K562 (cell line): ENCODE data around the gene SH2D4B. TPM values are rescaled to one million over a fixed set of nuclear protein-coding genes. Genes with fewer than 3 reads are reported as not detected.

Source experiments
- CTBP1 ChIP-seq: fragments of 450-650 bp; IDR thresholded peaks from 2 replicates; pipeline ENCODE4 v1.6.1; 2016; ENCODE audit warnings: borderline replicate concordance
- FOXK2 ChIP-seq, 2 experiments: fragments of 450-650 bp; IDR thresholded peaks in 1 of 2; conservative IDR thresholded peaks in 1 of 2; 2 replicates each; pipeline ENCODE4 v1.6.1; 2016; ENCODE audit warnings: low read depth in 2 of 2, mild to moderate bottlenecking in 1 of 2
- HDAC1 ChIP-seq, 2 experiments: fragments of 450-650 bp; IDR thresholded peaks; 2 replicates each; pipeline ENCODE4 v1.6.1; 2016 to 2017; ENCODE audit warnings: inconsistent platforms in 1 of 2, mild to moderate bottlenecking in 1 of 2, moderate library complexity in 1 of 2
- HNRNPK ChIP-seq: fragments of 200-400 bp; formaldehyde crosslinking; IDR thresholded peaks from one replicate; pipeline ENCODE4 v1.6.1; 2018; ENCODE audit warnings: mild to moderate bottlenecking, low read depth, low read length; ENCODE audit not compliant: poor library complexity, severe bottlenecking
- HNRNPUL1 ChIP-seq: fragments of 200-400 bp; formaldehyde crosslinking; IDR thresholded peaks from 2 replicates; pipeline ENCODE4 v1.6.1; 2017; ENCODE audit warnings: low read length
- JUND ChIP-seq, 2 experiments: IDR thresholded peaks; 2 replicates in 1 of 2; 3 replicates in 1 of 2; pipeline ENCODE4 v1.6.1; 2011; ENCODE audit warnings: borderline replicate concordance in 2 of 2, low read depth in 2 of 2, low read length in 2 of 2, improper control_type of control experiment in 1 of 2, missing biosample characterization in 1 of 2, missing genetic modification characterization in 1 of 2, missing genetic modification reagents in 1 of 2
- RAD21 ChIP-seq, 2 experiments: fragments of 250-450 bp in 1 of 2; fragments of 450-650 bp in 1 of 2; sonication (Bioruptor Pico) in 1 of 2; formaldehyde crosslinking in 1 of 2; IDR thresholded peaks in 1 of 2; conservative IDR thresholded peaks in 1 of 2; 2 replicates each; pipeline versions ENCODE4 v1.4.0 to v1.8.0; 2020 to 2022; ENCODE audit warnings: mild to moderate bottlenecking in 2 of 2, moderate library complexity in 1 of 2
- RBM39 ChIP-seq: fragments of 200-400 bp; formaldehyde crosslinking; optimal IDR thresholded peaks from 2 replicates; pipeline ENCODE3; 2018; ENCODE audit warnings: low read depth, low read length
- STAG1 ChIP-seq: sonication (generic); formaldehyde crosslinking; IDR thresholded peaks from 2 replicates; pipeline ENCODE4 v1.5.0; 2020; ENCODE audit warnings: missing genetic modification reagents, borderline replicate concordance
- VEZF1 ChIP-seq: fragments of 200-800 bp; sonication (Bioruptor generic); IDR thresholded peaks from 2 replicates; pipeline ENCODE4 v1.6.1; 2017; ENCODE audit warnings: missing genetic modification characterization, missing compliant biosample characterization
- YY1 ChIP-seq, 3 experiments: IDR thresholded peaks; 2 replicates each; pipeline ENCODE4 v1.6.1; 2011; ENCODE audit warnings: low read length in 2 of 3, mild to moderate bottlenecking in 2 of 3, moderate library complexity in 2 of 3, borderline replicate concordance in 1 of 3, control low read depth in 1 of 3, low read depth in 1 of 3; ENCODE audit not compliant: insufficient read depth in 3 of 3, insufficient replicate concordance in 2 of 3, control insufficient read depth in 1 of 3, insufficient read length in 1 of 3; ENCODE audit errors: extremely low read depth in 1 of 3
- ZMIZ1 ChIP-seq, 2 experiments: fragments of 150-350 bp in 1 of 2; IDR thresholded peaks; 2 replicates each; pipeline ENCODE4 v1.6.1; 2012 to 2016; ENCODE audit warnings: low read depth in 2 of 2, low read length in 2 of 2, mild to moderate bottlenecking in 1 of 2, moderate library complexity in 1 of 2
- ZNF695 ChIP-seq: fragments of 450-650 bp; formaldehyde crosslinking; IDR thresholded peaks from 2 replicates; pipeline ENCODE4 v1.4.0; 2020; ENCODE audit warnings: mild to moderate bottlenecking, moderate library complexity
- ZNF778 ChIP-seq: fragments of 450-650 bp; formaldehyde crosslinking; IDR thresholded peaks from 2 replicates; pipeline ENCODE4 v1.4.0; 2020; ENCODE audit warnings: mild to moderate bottlenecking, moderate library complexity
- polyA plus RNA-seq, 8 experiments: library from polyadenylated mRNA; depleted of rRNA in 4 of 8; stranded (reverse) in 5 of 8; unstranded in 3 of 8; fragments of >200 nt; fragmentation: Nextera tagmentation in 2 of 8; fragmentation: Illumina TruSeq in 1 of 8; extraction: Ambion mirVana in 2 of 8; extraction: Trizol in 1 of 8; gene quantifications; 2 replicates each; pipeline versions ENCODE4 v1.2.1 to v1.2.3, GENCODE V29; 2011 to 2014; ENCODE audit warnings: inconsistent platforms in 1 of 8, missing spikeins in 1 of 8
- total RNA-seq, 7 experiments: library from RNA; depleted of rRNA in 6 of 7; stranded (reverse); fragments of >200 nt in 6 of 7; fragmentation: Illumina TruSeq in 2 of 7; extraction: Trizol in 2 of 7; gene quantifications; 2 replicates each; pipeline versions ENCODE4 v1.2.1 to v1.2.3, GENCODE V29; 2011 to 2021; ENCODE audit warnings: low replicate concordance in 1 of 7
- TF ChIP-seq, protein P1 (sequence below): fragments of 450-650 bp; IDR thresholded peaks from 2 replicates; pipeline ENCODE4 v1.6.1; 2018; ENCODE audit warnings: mild to moderate bottlenecking, low read depth; ENCODE audit not compliant: partially characterized antibody

SH2D4B gene
- total and polyA plus RNA-seq, 9 of the 15 experiments (the other 6 are each of a cell fraction or from before 2014, with no cell fraction given): 0.03 to 0.14 (median 0.04) TPM; not detected in 4

GRCh38 chr10:80662429-80663261 lies 124.9 kb downstream of the SH2D4B start (continued):
- TF ChIP-seq ZMIZ1 (IDR thresholded peaks at IDR 0.05; ENCODE audit: low read depth in 2 of 2, low read length in 2 of 2) (no peak), HNRNPK (no peak), CTBP1 (peak; percentile 59; the same call in 1 of the 2 replicates), ZNF695 (CRISPR knock-in tag) (no peak), RAD21 (CRISPR knock-in tag; conservative IDR thresholded peaks at IDR 0.05 in 1 of 2, IDR thresholded peaks at IDR 0.05 in 1 of 2) (peak; percentile 73 to 86), STAG1 (CRISPR knock-in tag) (peak; percentile 59; the same call in 1 of the 2 replicates), YY1 (IDR thresholded peaks at IDR 0.05; ENCODE audit: borderline replicate concordance in 1 of 3, control insufficient read depth in 1 of 3, extremely low read depth in 1 of 3, insufficient read depth in 3 of 3, insufficient read length in 1 of 3, insufficient replicate concordance in 2 of 3, low read depth in 1 of 3, low read length in 2 of 3) (no peak), RBM39 (peak; percentile 77), JUND (IDR thresholded peaks at IDR 0.05; ENCODE audit: borderline replicate concordance, low read depth, low read length) (0 out of 2 replicates have a peak, but pooled peaks have one; percentile 28), JUND (tag; IDR thresholded peaks at IDR 0.05; ENCODE audit: borderline replicate concordance, low read depth, low read length) (no peak; the same call in 2 of the 3 replicates), FOXK2 (conservative IDR thresholded peaks at IDR 0.05 in 1 of 2, IDR thresholded peaks at IDR 0.05 in 1 of 2; ENCODE audit: low read depth in 2 of 2) (no peak), ZNF778 (CRISPR knock-in tag) (no peak), HNRNPUL1 (no peak), HDAC1 (IDR thresholded peaks at IDR 0.05) (peak; percentile 37 to 63; a peak in 1 of 4 replicates), VEZF1 (CRISPR knock-in tag) (peak; percentile 84)
- TF ChIP-seq, protein P1, sequence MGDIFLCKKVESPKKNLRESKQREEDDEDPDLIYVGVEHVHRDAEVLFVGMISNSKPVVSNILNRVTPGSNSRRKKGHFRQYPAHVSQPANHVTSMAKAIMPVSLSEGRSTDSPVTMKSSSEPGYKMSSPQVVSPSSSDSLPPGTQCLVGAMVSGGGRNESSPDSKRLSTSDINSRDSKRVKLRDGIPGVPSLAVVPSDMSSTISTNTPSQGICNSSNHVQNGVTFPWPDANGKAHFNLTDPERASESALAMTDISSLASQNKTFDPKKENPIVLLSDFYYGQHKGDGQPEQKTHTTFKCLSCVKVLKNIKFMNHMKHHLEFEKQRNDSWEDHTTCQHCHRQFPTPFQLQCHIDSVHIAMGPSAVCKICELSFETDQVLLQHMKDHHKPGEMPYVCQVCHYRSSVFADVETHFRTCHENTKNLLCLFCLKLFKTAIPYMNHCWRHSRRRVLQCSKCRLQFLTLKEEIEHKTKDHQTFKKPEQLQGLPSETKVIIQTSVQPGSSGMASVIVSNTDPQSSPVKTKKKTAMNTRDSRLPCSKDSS: no peak
